Measurements from ENCODE around the gene PRKCA.

Gene PRKCA

DNA sequence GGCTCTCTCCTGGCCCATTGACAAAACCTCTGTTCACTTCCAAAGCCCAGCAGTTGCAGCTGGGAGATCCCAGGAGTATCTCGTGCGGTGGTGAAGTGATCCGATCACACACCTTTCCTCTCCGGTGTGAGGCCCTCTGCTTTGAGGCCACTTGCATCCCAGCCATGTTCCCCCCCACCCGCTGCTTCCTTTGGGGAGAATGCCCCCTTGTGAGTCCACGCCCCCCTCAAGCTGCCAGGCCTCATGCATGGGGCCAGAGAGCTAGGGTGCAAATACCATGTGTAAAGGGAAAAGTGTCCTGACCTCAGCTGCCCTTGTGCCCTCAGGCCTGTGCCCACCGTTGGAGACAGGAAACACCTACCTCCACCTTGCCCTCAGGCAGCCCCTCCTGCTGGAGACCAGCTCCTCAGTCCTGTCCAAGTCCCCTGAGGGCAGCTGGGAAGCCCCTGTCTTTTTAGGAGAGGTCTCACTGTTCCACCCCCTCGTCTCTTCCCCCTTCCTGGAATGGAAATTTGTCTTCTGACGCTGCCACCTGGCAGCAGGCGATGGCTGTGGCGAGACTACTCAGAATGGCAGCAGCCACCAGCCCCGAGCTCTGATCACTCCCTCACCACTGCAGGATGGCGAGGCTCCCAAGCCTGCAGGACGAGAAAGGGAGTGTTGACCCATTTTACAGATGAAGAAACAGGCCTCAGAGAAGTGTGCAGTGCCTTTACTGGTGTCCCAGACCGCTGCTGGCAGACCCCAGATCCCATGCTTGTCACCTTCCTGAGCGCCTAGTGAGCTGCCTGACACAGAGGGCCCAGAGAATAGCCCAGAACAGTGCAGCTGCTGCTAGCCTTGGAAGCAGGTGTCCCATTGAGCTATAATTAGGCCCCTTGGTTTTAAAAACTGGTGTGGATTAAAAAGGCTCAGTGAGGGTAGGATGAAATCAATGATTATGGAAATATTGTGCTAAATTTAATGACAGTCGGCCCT is 411.9 kb downstream of the PRKCA start:
- Histone ChIP-seq H3K79me2 (ENCODE audit: low read length) (no peaks in the 10 kb centered on the region), H3K9me3 (ENCODE audit: insufficient read depth, low read length) (no peaks in the 10 kb centered on the region), H3K4me1 (ENCODE audit: low read length) (0 out of 2 replicates have a peak, but pooled peaks cover 2% of the 10 kb centered on the region), H3K4me3 (ENCODE audit: low read length) (no peak overlapping the region), H3K9ac (ENCODE audit: low read length) (no peak overlapping the region), H3K27me3 (ENCODE audit: low read depth, low read length) (0 out of 2 replicates have a peak, but pooled peaks cover 10% of the 10 kb centered on the region), H3K36me3 (replicated peaks; ENCODE audit: low read depth, low read length) (no peaks in the 10 kb centered on the region), H3K4me2 (ENCODE audit: low read length) (no peak overlapping the region), H4K20me1 (ENCODE audit: insufficient read depth, low read length) (no peaks in the 10 kb centered on the region), H3K27ac (ENCODE audit: low read length) (no peak overlapping the region), H2AFZ (ENCODE audit: low read depth, low read length) (no peak overlapping the region)
- no peak for TF ChIP-seq EZH2phosphoT487 (IDR thresholded peaks at IDR 0.05; ENCODE audit: low read depth)
- TF ChIP-seq, protein P1, sequence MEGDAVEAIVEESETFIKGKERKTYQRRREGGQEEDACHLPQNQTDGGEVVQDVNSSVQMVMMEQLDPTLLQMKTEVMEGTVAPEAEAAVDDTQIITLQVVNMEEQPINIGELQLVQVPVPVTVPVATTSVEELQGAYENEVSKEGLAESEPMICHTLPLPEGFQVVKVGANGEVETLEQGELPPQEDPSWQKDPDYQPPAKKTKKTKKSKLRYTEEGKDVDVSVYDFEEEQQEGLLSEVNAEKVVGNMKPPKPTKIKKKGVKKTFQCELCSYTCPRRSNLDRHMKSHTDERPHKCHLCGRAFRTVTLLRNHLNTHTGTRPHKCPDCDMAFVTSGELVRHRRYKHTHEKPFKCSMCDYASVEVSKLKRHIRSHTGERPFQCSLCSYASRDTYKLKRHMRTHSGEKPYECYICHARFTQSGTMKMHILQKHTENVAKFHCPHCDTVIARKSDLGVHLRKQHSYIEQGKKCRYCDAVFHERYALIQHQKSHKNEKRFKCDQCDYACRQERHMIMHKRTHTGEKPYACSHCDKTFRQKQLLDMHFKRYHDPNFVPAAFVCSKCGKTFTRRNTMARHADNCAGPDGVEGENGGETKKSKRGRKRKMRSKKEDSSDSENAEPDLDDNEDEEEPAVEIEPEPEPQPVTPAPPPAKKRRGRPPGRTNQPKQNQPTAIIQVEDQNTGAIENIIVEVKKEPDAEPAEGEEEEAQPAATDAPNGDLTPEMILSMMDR (IDR thresholded peaks at IDR 0.05; ENCODE audit: low read depth, low read length): no peak

DNA sequence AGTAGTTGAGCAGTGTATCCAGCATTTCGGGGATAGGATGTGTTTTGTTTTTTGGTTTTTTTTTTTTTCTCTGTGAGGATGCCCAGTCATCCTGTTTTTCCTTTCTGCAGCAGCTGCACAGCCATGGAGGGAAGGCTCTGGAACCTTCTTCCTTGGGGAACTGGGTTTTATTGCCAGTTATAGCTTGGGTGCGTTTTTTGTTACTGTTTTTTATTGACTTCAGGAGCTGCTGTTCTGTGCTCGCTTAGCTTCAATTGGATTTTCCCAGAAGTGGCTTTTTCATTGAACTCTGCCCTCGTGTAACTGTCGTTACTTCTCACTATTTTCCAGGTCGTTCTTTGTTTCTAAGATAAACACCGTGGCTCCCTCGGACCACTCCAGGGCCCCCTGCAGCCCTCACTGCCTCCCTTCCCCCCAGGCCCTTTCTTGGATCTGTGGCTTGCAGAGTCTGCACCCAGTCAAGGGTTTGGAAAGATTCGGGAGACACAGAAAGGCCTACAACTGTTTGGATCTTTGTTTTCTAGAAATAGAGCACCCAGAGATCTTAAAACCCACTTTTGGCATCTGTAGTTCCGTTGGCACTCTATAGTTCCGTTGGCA is 412.8 kb downstream of the PRKCA start:
- no peak overlapping the region for H3K27ac ChIP-seq (ENCODE audit: low read length)
- H3K4me1 ChIP-seq (ENCODE audit: low read length): 0 out of 2 replicates have a peak, but pooled peaks cover 2% of the 10 kb centered on the region
- no peak overlapping the region for H3K9ac ChIP-seq (ENCODE audit: low read length)

DNA sequence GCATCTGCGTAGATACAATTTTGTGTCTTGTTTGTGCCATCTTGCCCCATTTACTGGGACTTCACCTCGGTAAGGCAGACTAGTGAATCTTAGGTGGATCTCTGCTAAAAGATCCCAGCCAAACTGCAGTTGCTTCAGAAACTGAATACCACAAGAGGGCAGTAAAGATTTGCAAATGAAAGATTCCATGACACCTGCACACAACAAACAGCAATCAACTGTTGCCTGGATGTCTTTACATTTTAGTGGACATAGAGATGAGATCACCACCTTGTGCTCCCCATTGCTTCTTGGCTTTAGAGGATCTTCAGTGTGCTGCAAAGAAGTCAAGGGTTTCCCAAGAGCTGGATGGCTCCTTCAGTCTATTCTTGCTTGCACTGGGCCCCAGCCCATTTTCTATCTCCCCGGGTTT is 413.3 kb downstream of the PRKCA start:
- H3K9me3 ChIP-seq (ENCODE audit: insufficient read depth, low read length): no peaks in the 10 kb centered on the region
- H3K36me3 ChIP-seq (replicated peaks; ENCODE audit: low read depth, low read length): no peaks in the 10 kb centered on the region
- H3K4me2 ChIP-seq (ENCODE audit: low read length): no peak overlapping the region
- H3K9ac ChIP-seq (ENCODE audit: low read length): no peak overlapping the region
- 0 out of 2 replicates have a peak, but pooled peaks cover 2% of the 10 kb centered on the region for H3K4me1 ChIP-seq (ENCODE audit: low read length)
- TF ChIP-seq, protein P1 (IDR thresholded peaks at IDR 0.05; ENCODE audit: low read depth, low read length): peak; percentile 81
- no peak for TF ChIP-seq EZH2phosphoT487 (IDR thresholded peaks at IDR 0.05; ENCODE audit: low read depth)
- H3K4me3 ChIP-seq (ENCODE audit: low read length): no peak overlapping the region
- H3K79me2 ChIP-seq (ENCODE audit: low read length): no peaks in the 10 kb centered on the region
- H2AFZ ChIP-seq (ENCODE audit: low read depth, low read length): no peak overlapping the region
- peaks cover 12% of the 10 kb centered on the region; the same call in 1 of the 2 replicates for H3K27me3 ChIP-seq (ENCODE audit: low read depth, low read length)
- no peaks in the 10 kb centered on the region for H4K20me1 ChIP-seq (ENCODE audit: insufficient read depth, low read length)
- H3K27ac ChIP-seq (ENCODE audit: low read length): no peak overlapping the region

More for the DNA sequence above, 412.8 kb downstream of the PRKCA start:
- no peaks in the 10 kb centered on the region for H3K9me3 ChIP-seq (ENCODE audit: insufficient read depth, low read length)
- H3K4me3 ChIP-seq (ENCODE audit: low read length): no peak overlapping the region
- H4K20me1 ChIP-seq (ENCODE audit: insufficient read depth, low read length): no peaks in the 10 kb centered on the region
- TF ChIP-seq, protein P1 (IDR thresholded peaks at IDR 0.05; ENCODE audit: low read depth, low read length): no peak
- no peak for TF ChIP-seq EZH2phosphoT487 (IDR thresholded peaks at IDR 0.05; ENCODE audit: low read depth)
- no peaks in the 10 kb centered on the region for H3K36me3 ChIP-seq (replicated peaks; ENCODE audit: low read depth, low read length)
- H3K27me3 ChIP-seq (ENCODE audit: low read depth, low read length): 0 out of 2 replicates have a peak, but pooled peaks cover 10% of the 10 kb centered on the region
- H3K4me2 ChIP-seq (ENCODE audit: low read length): no peak overlapping the region
- H2AFZ ChIP-seq (ENCODE audit: low read depth, low read length): no peak overlapping the region
- H3K79me2 ChIP-seq (ENCODE audit: low read length): no peaks in the 10 kb centered on the region
